Breast epithelium (tissue), 3 donors: ENCODE data around the gene PRDM1.

Source experiments
- CTCF ChIP-seq, 3 donors: fragments of 450-650 bp; IDR thresholded peaks; one replicate each; pipeline ENCODE4 v1.5.1; 2016 to 2017; ENCODE audit warnings: antibody characterized with exemption in 3 of 3, mild to moderate bottlenecking in 3 of 3, moderate library complexity in 3 of 3
- POLR2A ChIP-seq: fragments of 450-650 bp; IDR thresholded peaks from one replicate; pipeline ENCODE4 v1.6.1; 2016; ENCODE audit warnings: antibody characterized with exemption, mild to moderate bottlenecking, moderate library complexity

- TF ChIP-seq CTCF (IDR thresholded peaks at IDR 0.05) = no peak
- TF ChIP-seq POLR2A = no peak
Observed at GRCh38 chr6:106101466-106101865, 15.3 kb downstream of the PRDM1 start.
